NOMO-1 treated with DMSO at 0.1 percent for 48 hours (cell line): ENCODE results near the gene TNN.

Experiments used
- DNase-seq: peaks from one replicate; lab custom pipeline; 2025; ENCODE audit not compliant: unreplicated experiment; lab: John Stamatoyannopoulos, UW

Gene TNN

GRCh38 chr1:175062858-175063257, 4.8 kb upstream of the TNN start:
- no peak for DNase-seq

DNA sequence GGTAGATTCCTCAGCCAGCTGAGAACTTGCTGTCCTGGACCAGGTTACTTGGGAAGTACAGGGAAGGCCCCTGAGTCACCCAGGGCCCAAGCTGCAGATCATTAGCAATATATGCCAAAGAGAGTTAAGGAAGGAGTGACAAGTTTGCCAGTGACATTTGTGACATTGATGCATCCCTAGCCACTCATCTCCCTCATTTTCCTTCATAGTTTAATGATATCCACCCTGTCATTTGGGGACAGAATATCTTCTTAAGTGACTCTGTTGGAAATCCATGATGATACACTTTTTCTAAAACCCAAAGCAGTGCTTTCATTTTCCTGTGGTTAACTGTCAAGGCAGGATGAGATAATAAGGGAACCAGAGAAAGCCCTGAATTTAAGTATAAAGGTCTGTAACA, 3.2 kb downstream of the TNN start:
- no peak for DNase-seq

DNA sequence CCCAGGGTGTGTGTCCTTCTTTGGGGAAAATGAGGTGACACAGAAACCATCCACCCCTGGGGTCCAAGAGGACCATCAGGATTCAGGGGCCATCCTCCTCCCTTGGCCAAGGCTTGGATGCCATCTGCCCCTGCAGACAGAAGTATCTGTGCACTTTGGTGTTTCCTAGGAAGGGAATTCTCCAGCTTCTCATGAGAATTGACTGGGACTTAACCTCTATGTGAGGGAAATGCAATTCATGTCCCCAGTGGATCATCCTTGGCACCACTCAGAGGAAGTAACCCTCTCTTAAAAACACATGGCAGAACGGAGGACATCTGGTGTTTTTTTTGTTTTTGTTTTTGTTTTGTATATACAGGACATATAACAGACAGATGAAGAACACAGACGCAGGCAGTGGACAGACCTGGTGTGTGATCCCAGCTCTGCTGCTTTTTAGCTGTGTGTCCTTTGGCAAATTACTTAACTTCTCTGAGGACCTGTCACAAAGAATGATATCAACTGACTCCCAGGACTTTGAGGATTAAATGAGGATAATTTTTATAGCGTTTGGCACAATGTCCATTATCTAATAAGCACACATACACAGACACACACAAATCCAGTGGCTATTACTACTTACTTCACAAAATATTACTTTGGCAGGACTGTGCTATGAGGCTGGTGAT, 3.8 kb downstream of the TNN start:
- no peak for DNase-seq

DNA sequence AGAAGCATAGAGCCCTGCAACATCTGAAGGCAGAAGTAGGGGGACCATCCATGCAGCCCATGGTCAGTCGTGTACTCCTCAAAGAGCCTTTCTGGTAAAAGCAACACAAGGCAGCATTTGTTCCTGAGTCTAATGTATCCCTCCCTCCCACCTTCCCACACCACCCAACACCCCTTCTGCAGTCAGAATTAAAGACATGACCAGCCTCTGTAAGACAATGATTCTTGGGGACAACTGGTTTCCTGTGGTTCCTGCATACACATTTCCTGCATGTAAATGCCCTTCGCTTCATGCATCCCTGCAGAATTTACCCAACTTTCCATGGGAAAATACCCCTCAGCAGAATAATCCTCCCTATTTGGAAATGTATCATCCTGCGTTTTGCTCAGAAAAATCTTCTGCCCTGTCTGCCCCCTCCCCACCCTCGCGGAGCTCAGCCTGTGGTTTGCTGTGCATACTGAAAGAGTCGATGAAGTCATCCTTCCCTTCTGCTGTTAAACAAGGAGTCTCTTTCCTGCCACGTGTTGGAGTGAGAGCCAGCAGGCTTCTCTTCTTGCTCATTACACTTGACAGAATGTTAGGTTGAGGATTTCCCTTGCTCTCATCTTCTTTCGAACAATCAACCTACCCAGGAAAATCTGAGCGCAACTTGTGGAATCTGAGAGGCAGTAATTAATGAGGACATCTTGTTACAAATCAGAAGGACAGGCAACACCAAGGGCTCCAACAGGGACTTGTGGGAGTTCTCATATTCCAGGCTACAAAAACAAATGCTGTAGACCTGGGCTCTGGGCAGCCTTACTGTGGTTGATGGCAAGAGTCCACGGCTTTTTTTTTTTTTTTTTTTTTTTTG, 4.7 kb downstream of the TNN start:
- DNase-seq, result peak; percentile 66

- peak; percentile 56 for DNase-seq
Observed at GRCh38 chr1:175073061-175073460, 5.4 kb downstream of the TNN start.

- no peak for DNase-seq
Observed at GRCh38 chr1:175073633-175074032, 6.0 kb downstream of the TNN start.

DNA sequence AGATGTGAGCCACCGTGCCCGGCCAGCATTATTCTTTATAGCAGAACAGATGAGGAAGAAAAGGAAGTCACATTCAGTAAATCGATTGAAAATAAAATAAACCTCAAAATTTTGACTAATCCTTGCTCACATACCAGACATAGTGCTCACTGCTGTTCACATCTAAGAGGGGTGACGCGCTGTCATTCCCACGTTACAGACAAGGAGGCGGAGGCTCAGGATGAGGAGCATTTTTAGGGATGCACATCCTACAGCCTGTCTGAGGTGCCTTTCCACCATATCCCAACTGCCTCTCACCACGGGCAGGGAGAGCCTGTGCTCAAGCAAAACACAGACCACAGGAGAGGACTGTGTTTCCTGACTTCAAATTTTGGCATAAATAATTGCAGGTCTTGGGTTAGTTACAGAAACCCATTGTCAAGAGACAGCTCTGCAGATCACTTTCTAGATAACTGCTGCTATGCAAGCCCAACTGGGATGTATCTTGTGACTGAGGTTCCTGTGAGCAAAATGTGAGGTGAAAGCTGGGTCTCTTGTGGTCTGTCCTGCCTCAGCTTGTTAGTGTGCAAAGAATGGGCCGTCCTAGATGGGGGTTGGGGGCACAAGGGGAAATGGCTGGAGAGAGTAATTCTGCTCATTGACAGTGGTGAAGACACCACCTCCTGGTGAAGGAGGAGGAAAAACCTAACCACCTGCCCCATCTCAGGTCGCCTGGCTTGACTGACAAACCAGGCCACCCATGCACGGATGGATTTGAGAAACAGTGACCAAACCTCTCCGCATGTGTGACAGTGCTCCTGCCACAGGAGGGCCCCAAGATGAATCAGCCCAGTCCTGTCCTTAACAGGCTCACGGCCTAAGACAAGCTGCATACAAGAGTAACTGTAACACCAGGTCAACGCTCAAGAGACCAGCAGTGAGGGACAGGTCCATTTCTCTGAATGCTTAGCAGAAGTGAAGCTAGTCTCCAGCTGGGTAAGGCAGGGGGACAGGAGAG, 8.2 kb downstream of the TNN start:
- DNase-seq, result no peak

DNA sequence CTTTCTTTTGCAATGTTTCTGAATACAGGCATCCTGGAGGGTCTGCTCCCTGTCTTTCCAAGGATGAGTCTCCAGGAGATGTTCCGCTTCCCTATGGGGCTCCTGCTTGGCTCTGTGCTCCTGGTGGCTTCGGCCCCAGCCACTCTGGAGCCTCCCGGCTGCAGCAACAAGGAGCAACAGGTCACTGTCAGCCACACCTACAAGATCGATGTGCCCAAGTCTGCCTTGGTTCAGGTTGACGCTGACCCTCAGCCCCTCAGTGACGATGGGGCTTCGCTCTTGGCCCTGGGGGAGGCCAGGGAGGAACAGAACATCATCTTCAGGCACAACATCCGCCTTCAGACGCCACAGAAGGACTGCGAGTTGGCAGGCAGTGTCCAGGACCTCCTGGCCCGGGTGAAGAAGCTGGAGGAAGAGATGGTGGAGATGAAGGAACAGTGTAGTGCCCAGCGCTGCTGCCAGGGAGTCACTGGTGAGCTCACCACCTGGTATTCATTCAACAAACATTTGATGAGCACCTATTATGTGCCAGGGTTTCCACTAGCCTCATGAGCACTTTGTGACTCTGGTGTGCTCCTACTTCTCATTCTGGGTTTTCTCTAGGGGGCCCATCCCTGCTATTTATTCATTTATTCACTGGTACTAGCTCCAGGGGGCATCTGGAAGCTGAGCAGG, 9.9 kb downstream of the TNN start:
- DNase-seq, result no peak

- DNase-seq, result no peak
Observed at GRCh38 chr1:175078629-175079028, 11.0 kb downstream of the TNN start.

DNA sequence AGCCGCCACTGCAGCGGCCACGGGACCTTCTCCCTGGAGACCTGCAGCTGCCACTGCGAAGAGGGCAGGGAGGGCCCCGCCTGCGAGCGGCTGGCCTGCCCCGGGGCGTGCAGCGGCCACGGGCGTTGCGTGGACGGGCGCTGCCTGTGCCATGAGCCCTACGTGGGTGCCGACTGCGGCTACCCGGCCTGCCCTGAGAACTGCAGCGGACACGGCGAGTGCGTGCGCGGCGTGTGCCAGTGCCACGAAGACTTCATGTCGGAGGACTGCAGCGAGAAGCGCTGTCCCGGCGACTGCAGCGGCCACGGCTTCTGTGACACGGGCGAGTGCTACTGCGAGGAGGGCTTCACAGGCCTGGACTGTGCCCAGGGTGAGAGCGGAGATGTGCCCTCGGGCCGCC, 11.7 kb downstream of the TNN start:
- no peak for DNase-seq

GRCh38 chr1:175080030-175080429, 12.4 kb downstream of the TNN start:
- no peak for DNase-seq

DNA sequence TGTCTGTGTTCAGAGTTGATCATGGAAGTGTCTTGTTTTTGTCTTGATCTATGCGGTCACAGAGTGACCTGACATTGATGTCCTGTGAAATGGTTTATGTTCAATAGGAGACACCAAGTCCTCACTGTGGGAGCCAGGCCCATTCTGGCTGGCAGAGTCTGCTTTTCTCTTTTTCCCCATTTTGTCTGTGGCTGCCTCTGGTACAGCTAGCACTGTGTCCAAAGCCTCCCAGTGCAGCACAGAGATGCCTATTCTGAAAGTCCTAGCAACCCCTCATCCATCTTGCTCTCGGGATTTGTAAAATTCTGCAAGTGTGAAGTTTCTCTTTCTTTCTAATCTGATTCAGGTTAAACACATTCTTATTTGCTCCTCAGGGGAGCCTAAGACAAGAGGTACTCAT, 14.3 kb downstream of the TNN start:
- DNase-seq, result no peak

GRCh38 chr1:175088525-175088951, 20.9 kb downstream of the TNN start:
- no peak for DNase-seq

- no peak for DNase-seq
Observed at GRCh38 chr1:175089136-175089718, 21.6 kb downstream of the TNN start.

DNA sequence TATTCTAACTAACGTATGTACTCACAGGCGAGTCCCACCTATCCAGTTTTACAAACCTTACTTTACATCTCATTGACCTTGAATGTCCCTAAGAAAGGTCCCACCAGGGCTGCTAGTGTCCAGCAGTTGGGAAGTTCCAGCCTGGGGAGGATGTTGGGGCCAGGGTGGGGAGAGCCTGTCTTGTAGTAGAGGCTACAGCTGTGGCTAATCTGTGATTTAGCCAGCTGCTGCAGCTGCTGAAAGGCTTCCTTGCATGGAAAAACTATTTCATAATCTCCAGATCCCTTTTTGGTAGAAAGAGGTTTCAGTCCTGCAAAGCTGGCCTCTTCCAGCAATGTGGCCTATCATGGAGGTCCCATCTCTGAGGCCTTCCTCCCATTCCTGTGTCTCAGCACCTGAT, 23.1 kb downstream of the TNN start:
- no peak for DNase-seq

GRCh38 chr1:175094626-175095025, 27.0 kb downstream of the TNN start:
- no peak for DNase-seq

GRCh38 chr1:175095069-175095468, 27.4 kb downstream of the TNN start:
- DNase-seq, result no peak

DNA sequence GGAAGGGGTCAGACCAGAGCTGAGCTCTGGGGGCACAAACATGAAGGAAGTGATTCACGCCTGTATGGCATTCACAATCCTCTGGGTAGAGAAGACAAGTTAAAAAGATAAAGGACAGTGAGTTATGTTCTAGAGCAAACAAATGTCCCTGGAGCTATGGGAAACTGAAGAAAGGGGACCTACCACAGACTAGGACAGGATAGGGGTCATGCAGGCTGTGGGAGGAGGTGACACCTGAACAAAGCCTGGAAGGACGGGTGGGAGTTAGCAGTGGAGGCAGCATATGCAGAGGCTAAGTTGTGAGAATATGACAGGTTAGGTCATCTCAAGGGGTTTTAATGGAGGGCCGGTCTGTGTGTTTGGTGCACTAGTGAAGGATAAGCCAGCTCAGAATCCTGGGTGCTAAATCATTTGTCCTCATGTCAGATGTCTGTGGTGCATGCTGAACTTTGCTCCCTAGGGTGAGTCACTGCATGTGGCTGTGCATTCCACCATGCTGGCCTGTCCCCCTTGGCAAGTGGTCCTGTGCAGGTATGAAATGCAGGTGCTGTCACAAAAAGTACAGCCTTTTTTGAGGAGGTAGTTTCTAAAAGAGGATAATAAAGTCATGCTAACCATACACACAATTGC, 28.5 kb downstream of the TNN start:
- DNase-seq, result no peak

DNA sequence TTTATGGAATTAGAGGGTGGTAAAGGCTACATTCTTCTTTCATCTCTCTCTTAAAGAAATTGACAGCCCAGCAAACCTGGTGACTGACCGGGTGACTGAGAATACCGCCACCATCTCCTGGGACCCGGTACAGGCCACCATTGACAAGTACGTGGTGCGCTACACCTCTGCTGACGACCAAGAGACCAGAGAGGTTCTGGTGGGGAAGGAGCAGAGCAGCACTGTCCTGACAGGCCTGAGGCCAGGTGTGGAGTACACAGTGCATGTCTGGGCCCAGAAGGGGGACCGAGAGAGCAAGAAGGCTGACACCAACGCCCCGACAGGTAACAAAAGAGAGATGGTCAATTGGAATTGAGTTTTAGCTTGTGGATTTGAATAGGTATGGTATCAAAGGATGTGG, 29.7 kb downstream of the TNN start:
- DNase-seq, result no peak

DNA sequence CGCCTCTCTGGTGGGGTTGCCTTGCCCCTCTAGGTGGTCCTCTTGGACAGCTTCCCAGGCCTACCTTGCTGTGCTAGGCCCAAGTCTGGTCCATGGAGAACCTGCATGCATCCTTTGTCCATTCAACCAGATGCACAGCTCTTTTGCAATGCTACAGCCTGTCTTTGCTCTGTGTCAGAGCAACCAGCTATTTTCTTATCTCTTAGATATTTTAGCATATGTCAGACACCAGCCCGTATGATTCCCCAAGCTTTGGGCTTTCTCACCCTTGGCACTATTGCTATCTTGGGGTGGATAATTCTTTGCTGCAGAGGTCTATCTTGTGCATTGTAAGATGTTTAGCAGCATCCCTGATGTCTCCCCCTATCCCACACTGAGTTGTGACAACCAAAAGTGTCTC, 32.3 kb downstream of the TNN start:
- DNase-seq, result no peak
